Measurements from ENCODE around the gene PARD3.

Gene PARD3

GRCh38 chr10:34406463-34407323, 408.4 kb downstream of the PARD3 start:
- DNase-seq = no peak

- no peak for DNase-seq
These were observed 409.3 kb downstream of the PARD3 start for GRCh38 chr10:34405611-34406462.

- no peak for DNase-seq
These were observed 411.6 kb downstream of the PARD3 start for GRCh38 chr10:34403512-34403911.

- no peak for DNase-seq
These were observed 415.0 kb downstream of the PARD3 start for GRCh38 chr10:34400075-34400474.

- no peak for DNase-seq
These were observed 416.1 kb downstream of the PARD3 start for GRCh38 chr10:34399013-34399412.

GRCh38 chr10:34397324-34397723, 417.8 kb downstream of the PARD3 start:
- no peak for DNase-seq

GRCh38 chr10:34396663-34397062, 418.4 kb downstream of the PARD3 start:
- DNase-seq = no peak

GRCh38 chr10:34392641-34393170, 422.4 kb downstream of the PARD3 start:
- no peak for DNase-seq

- peak; percentile 3 for DNase-seq
These were observed 423.9 kb downstream of the PARD3 start for GRCh38 chr10:34391168-34391567.

- DNase-seq = no peak
These were observed 425.3 kb downstream of the PARD3 start for GRCh38 chr10:34389801-34390200.

- DNase-seq = no peak
These were observed 428.2 kb downstream of the PARD3 start for GRCh38 chr10:34386921-34387320.

GRCh38 chr10:34384372-34384771, 430.7 kb downstream of the PARD3 start:
- DNase-seq = no peak

- no peak for DNase-seq
These were observed 432.5 kb downstream of the PARD3 start for GRCh38 chr10:34382626-34383025.

- no peak for DNase-seq
These were observed 434.2 kb downstream of the PARD3 start for GRCh38 chr10:34380856-34381255.

- no peak for DNase-seq
These were observed 436.8 kb downstream of the PARD3 start for GRCh38 chr10:34378297-34378696.

- DNase-seq = no peak
These were observed 437.3 kb downstream of the PARD3 start for GRCh38 chr10:34377833-34378232.

GRCh38 chr10:34374356-34375045, 440.6 kb downstream of the PARD3 start:
- DNase-seq = no peak

- DNase-seq = no peak
These were observed 441.9 kb downstream of the PARD3 start for GRCh38 chr10:34373211-34373610.

GRCh38 chr10:34372509-34372908, 442.6 kb downstream of the PARD3 start:
- no peak for DNase-seq

GRCh38 chr10:34370126-34370525, 445.0 kb downstream of the PARD3 start:
- DNase-seq = no peak

- no peak for DNase-seq
These were observed 446.0 kb downstream of the PARD3 start for GRCh38 chr10:34369120-34369519.

GRCh38 chr10:34364253-34365037, 450.7 kb downstream of the PARD3 start:
- no peak for DNase-seq

Measured in NCI-H526 treated with DMSO at 0.1 percent for 48 hours (cell line).